ENCODE data around the gene MACROD2. TPM values are rescaled to one million over a fixed set of nuclear protein-coding genes. Genes with fewer than 3 reads are reported as not detected.
A peak's percentile ranks its signal among the peaks of the same experiment; 100 is the strongest.

The MACROD2 gene
- polyA plus RNA-seq, 2 of the 4 experiments (the other 2 are of a cell fraction) = 0.96 to 1.3 TPM

DNA sequence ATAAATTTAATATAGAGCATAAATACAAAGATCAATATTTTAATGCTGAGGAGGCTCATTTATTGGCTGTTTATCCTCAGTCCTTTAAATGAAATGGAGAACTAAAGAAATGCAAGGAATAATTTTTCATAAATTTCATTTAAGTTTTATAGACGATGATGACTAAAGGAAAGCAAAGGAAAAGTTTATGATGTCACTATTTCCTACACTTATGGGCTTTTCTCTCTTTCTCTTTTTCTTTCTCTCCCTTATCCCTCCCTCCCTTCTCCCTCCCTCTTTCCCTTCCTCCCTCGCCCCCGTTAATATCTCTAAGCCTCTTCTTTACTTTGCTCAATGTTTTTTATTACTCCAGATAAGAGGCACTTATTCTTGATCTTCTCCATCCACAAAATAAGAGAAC is 1231.8 kb downstream of the MACROD2 start:
- Histone ChIP-seq H3K27ac (no peak overlapping the region), H3K4me1 (no peaks in the 10 kb centered on the region), H3K9me3 (peaks cover 13% of the 10 kb centered on the region; the same call in 1 of the 3 replicates), H3K4me3 (no peak overlapping the region), H3K4me2 (no peak overlapping the region)
- ChIA-PET POLR2A (no interaction called here), CTCF (interaction anchor here (0.6 kb wide), 1 partner anchor 390 kb away, joined by 3 read pairs; no protein-coding TSS in a partner anchor)
- ATAC-seq (no peak), FAIRE-seq (peak; percentile 39), DNase-seq (ENCODE audit: low read depth in 1 of 2, low spot score in 1 of 2) (no peak)
- TF ChIP-seq, protein P1, sequence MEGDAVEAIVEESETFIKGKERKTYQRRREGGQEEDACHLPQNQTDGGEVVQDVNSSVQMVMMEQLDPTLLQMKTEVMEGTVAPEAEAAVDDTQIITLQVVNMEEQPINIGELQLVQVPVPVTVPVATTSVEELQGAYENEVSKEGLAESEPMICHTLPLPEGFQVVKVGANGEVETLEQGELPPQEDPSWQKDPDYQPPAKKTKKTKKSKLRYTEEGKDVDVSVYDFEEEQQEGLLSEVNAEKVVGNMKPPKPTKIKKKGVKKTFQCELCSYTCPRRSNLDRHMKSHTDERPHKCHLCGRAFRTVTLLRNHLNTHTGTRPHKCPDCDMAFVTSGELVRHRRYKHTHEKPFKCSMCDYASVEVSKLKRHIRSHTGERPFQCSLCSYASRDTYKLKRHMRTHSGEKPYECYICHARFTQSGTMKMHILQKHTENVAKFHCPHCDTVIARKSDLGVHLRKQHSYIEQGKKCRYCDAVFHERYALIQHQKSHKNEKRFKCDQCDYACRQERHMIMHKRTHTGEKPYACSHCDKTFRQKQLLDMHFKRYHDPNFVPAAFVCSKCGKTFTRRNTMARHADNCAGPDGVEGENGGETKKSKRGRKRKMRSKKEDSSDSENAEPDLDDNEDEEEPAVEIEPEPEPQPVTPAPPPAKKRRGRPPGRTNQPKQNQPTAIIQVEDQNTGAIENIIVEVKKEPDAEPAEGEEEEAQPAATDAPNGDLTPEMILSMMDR (IDR thresholded peaks at IDR 0.05) = no peak
- TF ChIP-seq, protein P2, sequence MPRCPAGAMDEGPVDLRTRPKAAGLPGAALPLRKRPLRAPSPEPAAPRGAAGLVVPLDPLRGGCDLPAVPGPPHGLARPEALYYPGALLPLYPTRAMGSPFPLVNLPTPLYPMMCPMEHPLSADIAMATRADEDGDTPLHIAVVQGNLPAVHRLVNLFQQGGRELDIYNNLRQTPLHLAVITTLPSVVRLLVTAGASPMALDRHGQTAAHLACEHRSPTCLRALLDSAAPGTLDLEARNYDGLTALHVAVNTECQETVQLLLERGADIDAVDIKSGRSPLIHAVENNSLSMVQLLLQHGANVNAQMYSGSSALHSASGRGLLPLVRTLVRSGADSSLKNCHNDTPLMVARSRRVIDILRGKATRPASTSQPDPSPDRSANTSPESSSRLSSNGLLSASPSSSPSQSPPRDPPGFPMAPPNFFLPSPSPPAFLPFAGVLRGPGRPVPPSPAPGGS (IDR thresholded peaks at IDR 0.05) = no peak
- no peak for TF ChIP-seq FOSL2 (IDR thresholded peaks at IDR 0.05)
- TF ChIP-seq FOSL2 (CRISPR knock-in tag; IDR thresholded peaks at IDR 0.05) = no peak
- TF ChIP-seq, protein P3, sequence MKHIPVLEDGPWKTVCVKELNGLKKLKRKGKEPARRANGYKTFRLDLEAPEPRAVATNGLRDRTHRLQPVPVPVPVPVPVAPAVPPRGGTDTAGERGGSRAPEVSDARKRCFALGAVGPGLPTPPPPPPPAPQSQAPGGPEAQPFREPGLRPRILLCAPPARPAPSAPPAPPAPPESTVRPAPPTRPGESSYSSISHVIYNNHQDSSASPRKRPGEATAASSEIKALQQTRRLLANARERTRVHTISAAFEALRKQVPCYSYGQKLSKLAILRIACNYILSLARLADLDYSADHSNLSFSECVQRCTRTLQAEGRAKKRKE (CRISPR knock-in tag; IDR thresholded peaks at IDR 0.05; ENCODE audit: low read depth) = no peak
- TF ChIP-seq HOXA7 (CRISPR knock-in tag; IDR thresholded peaks at IDR 0.05) = no peak
- TF ChIP-seq MAZ (IDR thresholded peaks at IDR 0.05; ENCODE audit: borderline replicate concordance, low read depth, low read length) = no peak
- TF ChIP-seq, protein P4, sequence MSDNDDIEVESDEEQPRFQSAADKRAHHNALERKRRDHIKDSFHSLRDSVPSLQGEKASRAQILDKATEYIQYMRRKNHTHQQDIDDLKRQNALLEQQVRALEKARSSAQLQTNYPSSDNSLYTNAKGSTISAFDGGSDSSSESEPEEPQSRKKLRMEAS (IDR thresholded peaks at IDR 0.05) = no peak
- TF ChIP-seq EHMT2 (IDR thresholded peaks at IDR 0.05; ENCODE audit: low read depth) = no peak
- TF ChIP-seq PHF8 (IDR thresholded peaks at IDR 0.05; ENCODE audit: borderline replicate concordance, low read depth) = no peak
- TF ChIP-seq NFE2L2 (conservative IDR thresholded peaks at IDR 0.05; ENCODE audit: low read length) = no peak
- TF ChIP-seq NPAS2 (CRISPR knock-in tag; IDR thresholded peaks at IDR 0.05; ENCODE audit: borderline replicate concordance) = no peak
- WGBS (ENCODE audit: missing lambda C conversion rate) = 49% methylated on average over 3 of the region's 3 CpGs

DNA sequence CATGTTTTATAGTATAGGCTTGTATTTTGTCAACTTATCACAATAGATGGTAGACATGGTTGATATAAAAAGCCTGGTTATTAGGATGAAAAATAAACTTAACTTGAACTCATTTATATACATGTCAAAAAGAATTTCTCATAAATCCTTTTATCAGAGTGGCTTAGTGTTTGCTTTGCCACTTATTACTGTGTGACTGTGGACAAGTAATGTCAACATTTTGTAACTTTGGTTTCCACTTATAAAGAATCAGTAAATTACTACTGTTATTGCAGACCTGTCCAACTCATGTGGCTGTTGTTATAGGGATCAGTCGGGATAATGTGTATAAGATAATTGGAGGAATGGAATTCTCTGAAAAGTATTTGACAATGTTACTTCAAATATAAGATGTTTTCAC is 1236.9 kb downstream of the MACROD2 start:
- Histone ChIP-seq H3K4me2 (no peak overlapping the region), H3K27ac (no peak overlapping the region), H3K9me3 (peaks cover 13% of the 10 kb centered on the region; the same call in 1 of the 3 replicates), H3K4me1 (no peaks in the 10 kb centered on the region), H3K4me3 (no peak overlapping the region)
- TF ChIP-seq CBX2 (IDR thresholded peaks at IDR 0.05; ENCODE audit: borderline replicate concordance, low read depth) (no peak), PHF8 (IDR thresholded peaks at IDR 0.05; ENCODE audit: borderline replicate concordance, low read depth) (no peak), CBX8 (IDR thresholded peaks at IDR 0.05) (no peak), RFX5 (IDR thresholded peaks at IDR 0.05) (no peak), FOSL2 (IDR thresholded peaks at IDR 0.05) (no peak), FOSL2 (CRISPR knock-in tag; IDR thresholded peaks at IDR 0.05) (no peak), ZFP36 (IDR thresholded peaks at IDR 0.05; ENCODE audit: borderline replicate concordance, partially characterized antibody) (no peak), KDM1A (IDR thresholded peaks at IDR 0.05; ENCODE audit: low read depth) (no peak), HDAC2 (IDR thresholded peaks at IDR 0.05) (no peak), SMC3 (IDR thresholded peaks at IDR 0.05) (no peak), JUNB (IDR thresholded peaks at IDR 0.05) (no peak), HEYL (CRISPR knock-in tag; IDR thresholded peaks at IDR 0.05) (no peak), ZSCAN20 (CRISPR knock-in tag; IDR thresholded peaks at IDR 0.05) (no peak), RARB (CRISPR knock-in tag; IDR thresholded peaks at IDR 0.05) (no peak)
- TF ChIP-seq, protein P4 (IDR thresholded peaks at IDR 0.05) = no peak
- TF ChIP-seq, protein P2 (IDR thresholded peaks at IDR 0.05) = no peak
- TF ChIP-seq, protein P5, sequence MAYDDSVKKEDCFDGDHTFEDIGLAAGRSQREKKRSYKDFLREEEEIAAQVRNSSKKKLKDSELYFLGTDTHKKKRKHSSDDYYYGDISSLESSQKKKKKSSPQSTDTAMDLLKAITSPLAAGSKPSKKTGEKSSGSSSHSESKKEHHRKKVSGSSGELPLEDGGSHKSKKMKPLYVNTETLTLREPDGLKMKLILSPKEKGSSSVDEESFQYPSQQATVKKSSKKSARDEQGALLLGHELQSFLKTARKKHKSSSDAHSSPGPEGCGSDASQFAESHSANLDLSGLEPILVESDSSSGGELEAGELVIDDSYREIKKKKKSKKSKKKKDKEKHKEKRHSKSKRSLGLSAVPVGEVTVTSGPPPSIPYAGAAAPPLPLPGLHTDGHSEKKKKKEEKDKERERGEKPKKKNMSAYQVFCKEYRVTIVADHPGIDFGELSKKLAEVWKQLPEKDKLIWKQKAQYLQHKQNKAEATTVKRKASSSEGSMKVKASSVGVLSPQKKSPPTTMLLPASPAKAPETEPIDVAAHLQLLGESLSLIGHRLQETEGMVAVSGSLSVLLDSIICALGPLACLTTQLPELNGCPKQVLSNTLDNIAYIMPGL (CRISPR knock-in tag; IDR thresholded peaks at IDR 0.05; ENCODE audit: borderline replicate concordance) = no peak
- peak; percentile 51 for FAIRE-seq
- CTCF ChIA-PET = no interaction called here
- ATAC-seq = no peak
- POLR2A ChIA-PET = no interaction called here
- 20% methylated on average over 1 of the region's 1 CpG for WGBS (ENCODE audit: missing lambda C conversion rate)
- no peak for DNase-seq (ENCODE audit: low read depth in 1 of 2, low spot score in 1 of 2)

All from A549 (cell line).